ENCODE data around the gene KLRC4. TPM values are rescaled to one million over a fixed set of nuclear protein-coding genes. Genes with fewer than 3 reads are reported as not detected.

The KLRC4 gene
- total and polyA plus RNA-seq, 10 of the 15 experiments (the other 5 are each of a cell fraction or from before 2014, with no cell fraction given): 0.07 to 0.34 TPM; not detected in 8

GRCh38 chr12:10362828-10363657 is 46.5 kb downstream of the KLRC4 start (continued):
- TF ChIP-seq BCLAF1 (IDR thresholded peaks at IDR 0.05) (no peak), YY1 (IDR thresholded peaks at IDR 0.05; ENCODE audit: low read depth, low read length) (0 out of 2 replicates have a peak, but pooled peaks have one; percentile 0), EED (IDR thresholded peaks at IDR 0.05; ENCODE audit: low read depth) (peak; percentile 86), MEF2B (IDR thresholded peaks at IDR 0.05; ENCODE audit: partially characterized antibody, poor library complexity, severe bottlenecking) (peak; percentile 95), GATAD2B (conservative IDR thresholded peaks at IDR 0.05; ENCODE audit: low read depth) (peak; percentile 39; the same call in 1 of the 2 replicates), CHD1 (IDR thresholded peaks at IDR 0.05; ENCODE audit: low read depth, low read length) (no peak)

- 0 out of 2 replicates have a peak, but pooled peaks have one; percentile 13 for TF ChIP-seq YY1 (IDR thresholded peaks at IDR 0.05; ENCODE audit: low read depth, low read length)
- TF ChIP-seq ZNF384 (IDR thresholded peaks at IDR 0.05; ENCODE audit: borderline replicate concordance, low read depth, low read length): 0 out of 2 replicates have a peak, but pooled peaks have one; percentile 21
- TF ChIP-seq SMAD5 (IDR thresholded peaks at IDR 0.05; ENCODE audit: low read depth): no peak
- TF ChIP-seq PAX8 (IDR thresholded peaks at IDR 0.05): no peak
- no peak for TF ChIP-seq TCF7 (IDR thresholded peaks at IDR 0.05; ENCODE audit: borderline replicate concordance)
- CTCF ChIA-PET: no interaction called here
- no peak overlapping the region; the same call in 1 of the 2 replicates for H3K4me2 ChIP-seq (ENCODE audit: control insufficient read depth, insufficient read depth)
- no peak for DNase-seq (ENCODE audit: low read depth, low spot score)
- no peak overlapping the region for H3K4me3 ChIP-seq
- no peaks in the 10 kb centered on the region for H3K79me2 ChIP-seq (ENCODE audit: control insufficient read depth, insufficient read depth, low read length)
- POLR2A ChIA-PET: interaction anchor here (0.6 to 4.1 kb wide), 3 partner anchors 30 to 1359 kb away, joined by 4 to 24 read pairs (median 6); no protein-coding TSS in a partner anchor
- H3K9me3 ChIP-seq (replicated peaks; ENCODE audit: control insufficient read depth, insufficient read depth, low read length): peaks cover 1% of the 10 kb centered on the region; the same call in 1 of the 3 replicates
- H3K27me3 ChIP-seq (replicated peaks in 1 of 2; ENCODE audit: control insufficient read depth in 2 of 2, insufficient read depth in 2 of 2, low read length in 1 of 2): no peaks in the 10 kb centered on the region
- 62% methylated on average over 3 of the region's 3 CpGs for WGBS (ENCODE audit: insufficient coverage, insufficient replicate concordance, low lambda C conversion rate, missing lambda C conversion rate)
- H2AFZ ChIP-seq (ENCODE audit: control insufficient read depth, low read depth, low read length): 0 out of 2 replicates have a peak overlapping the region, but pooled peaks have one; percentile 38
- intact Hi-C loops (cut with micrococcal nuclease; ENCODE audit: unreplicated experiment): no loop called here
- SMC1A ChIA-PET (ENCODE audit: uncharacterized antibody, unreplicated experiment): interaction anchor here (6.5 kb wide), 1 partner anchor 33 kb away, joined by 41 read pairs; no protein-coding TSS in a partner anchor
- no peak for FAIRE-seq
- RAD21 ChIA-PET (ENCODE audit: unreplicated experiment): interaction anchor here (0.7 to 6.0 kb wide), 4 partner anchors 24 to 45 kb away, joined by 5 to 75 read pairs (median 14); no protein-coding TSS in a partner anchor
- no peaks in the 10 kb centered on the region for H4K20me1 ChIP-seq (ENCODE audit: control insufficient read depth, insufficient read depth)
- H3K36me3 ChIP-seq (ENCODE audit: control insufficient read depth in 2 of 2, insufficient read depth in 2 of 2, low read length in 1 of 2): no peaks in the 10 kb centered on the region
- no peak overlapping the region for H3K9ac ChIP-seq (ENCODE audit: control insufficient read depth, insufficient read depth, low read length)
- peaks cover 21% of the 10 kb centered on the region for H3K4me1 ChIP-seq (ENCODE audit: control insufficient read depth, insufficient read depth, low read length)
- BruUV-seq (replicated peaks): no TSS peak
- in situ Hi-C loops (cut with MboI): no loop called here
- no peak overlapping the region for H3K27ac ChIP-seq (ENCODE audit: control insufficient read depth, insufficient read depth)
- ATAC-seq: no peak
Measured at GRCh38 chr12:10362325-10362724, 47.2 kb downstream of the KLRC4 start.
